ENCODE data around the gene TICAM1.
A peak's percentile ranks its signal among the peaks of the same experiment; 100 is the strongest.
"Not testable (repeated sequence)": the region's sequence is repeated elsewhere in the genome, so short reads cannot be mapped to it uniquely, and the experiment has no call there.

Gene TICAM1

DNA sequence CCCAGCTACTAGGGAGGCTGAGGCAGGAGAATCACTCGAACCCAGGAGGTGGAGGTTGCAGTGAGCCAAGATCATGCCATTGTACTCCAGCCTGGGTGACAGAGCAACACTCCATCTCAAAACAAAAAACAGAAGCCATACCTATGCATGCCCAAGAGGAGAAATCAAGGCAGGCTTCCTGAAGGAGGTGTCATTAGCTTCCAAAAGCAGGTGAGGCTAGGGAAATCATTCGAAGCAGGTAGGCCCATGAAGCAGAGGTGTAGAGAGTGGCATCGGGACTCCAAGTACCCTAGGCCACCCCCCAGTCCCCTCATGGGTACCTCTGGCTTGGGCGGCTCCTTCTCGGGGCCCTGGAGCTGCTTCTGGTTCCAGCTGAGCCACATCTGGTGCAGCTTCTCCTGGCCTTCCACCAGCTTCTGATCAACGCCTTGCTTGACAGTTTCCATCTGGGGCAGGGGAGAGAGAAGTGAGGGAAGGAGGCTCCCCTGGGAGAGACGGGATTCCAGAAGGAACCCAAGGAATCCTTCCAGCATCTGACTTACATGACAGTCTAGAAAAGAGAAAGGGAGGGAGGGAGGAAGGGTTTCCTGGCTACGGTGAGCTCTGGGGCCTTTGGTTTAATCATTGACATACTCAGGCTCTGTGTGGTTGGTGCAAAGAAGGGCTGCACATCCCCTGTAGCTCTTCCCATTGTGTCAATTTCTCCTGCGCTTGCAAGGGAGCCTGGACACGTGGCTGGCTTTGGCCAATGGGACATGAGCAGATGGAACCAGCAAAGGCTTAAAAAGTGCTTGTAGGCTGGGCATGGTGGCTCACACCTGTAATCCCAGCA, 13.1 kb upstream of the TICAM1 start:
- no peak for DNase-seq (ENCODE audit: low read depth)

DNA sequence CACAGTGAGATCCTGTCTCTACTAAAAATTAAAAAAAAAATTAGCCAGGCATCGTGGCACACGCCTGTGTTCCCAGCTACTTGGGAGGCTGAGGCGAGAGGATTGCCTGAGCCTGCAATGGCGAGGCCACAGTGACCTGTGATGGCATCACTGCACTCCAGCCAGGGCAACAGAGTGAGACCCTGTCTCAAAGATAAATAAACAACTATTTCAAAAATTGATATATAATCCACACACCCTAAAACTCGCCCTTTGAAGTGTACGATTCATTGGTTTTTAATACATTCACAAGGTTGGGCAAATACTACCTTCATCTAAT, 12.1 kb upstream of the TICAM1 start:
- DNase-seq (ENCODE audit: low read depth): no peak

DNA sequence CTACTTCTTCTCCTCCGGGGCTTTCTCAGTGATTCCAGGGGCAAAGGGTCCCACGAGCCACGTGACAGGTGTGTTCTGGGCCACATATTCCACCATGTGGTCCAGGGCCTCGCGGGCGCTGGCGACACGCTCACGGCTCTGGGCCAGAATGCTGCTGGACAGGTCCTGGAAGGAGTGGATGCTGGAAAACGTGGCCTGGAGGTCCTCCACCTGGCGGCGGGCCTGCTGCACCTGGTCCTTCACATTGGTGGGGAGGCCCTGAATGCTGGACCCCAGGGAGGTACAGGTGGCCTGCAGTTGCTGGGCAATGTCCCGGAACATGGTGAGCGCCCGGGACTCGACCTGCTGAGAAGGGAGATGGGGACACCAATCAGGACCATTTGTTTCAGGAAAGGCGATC, 7.7 kb upstream of the TICAM1 start:
- no peak for DNase-seq (ENCODE audit: low read depth)

GRCh38 chr19:4832776-4833175, 1.3 kb upstream of the TICAM1 start:
- no peak for DNase-seq (ENCODE audit: low read depth)

- DNase-seq (ENCODE audit: low read depth): not testable (repeated sequence)
Observed at GRCh38 chr19:4831979-4832340, 448 bp upstream of the TICAM1 start.

DNA sequence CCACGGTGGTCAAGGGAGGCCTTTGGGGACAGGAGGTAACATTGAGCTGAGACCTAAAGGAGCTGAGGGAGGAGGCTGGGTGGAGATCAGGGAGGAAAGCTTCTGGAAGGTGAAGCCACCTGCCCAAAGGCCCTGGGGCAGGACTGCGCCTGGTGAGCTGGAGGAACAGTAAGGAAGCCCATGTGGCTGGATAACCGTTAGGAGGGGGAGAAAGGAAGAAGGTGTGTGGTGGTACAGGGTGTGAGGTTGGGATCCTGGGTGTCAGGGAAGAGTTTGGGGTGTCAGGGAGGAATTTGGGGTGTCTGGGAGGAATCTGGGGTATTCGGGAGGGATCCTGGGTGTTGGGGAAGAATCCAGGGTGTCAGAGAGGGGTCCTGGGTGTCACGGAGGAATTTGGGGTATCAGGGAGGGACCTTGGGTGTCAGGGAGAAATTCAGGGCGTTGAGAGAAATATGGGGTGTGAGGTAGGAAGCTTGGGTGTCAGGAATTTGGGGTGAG, 695 bp downstream of the TICAM1 start:
- no peak for DNase-seq (ENCODE audit: low read depth)

DNA sequence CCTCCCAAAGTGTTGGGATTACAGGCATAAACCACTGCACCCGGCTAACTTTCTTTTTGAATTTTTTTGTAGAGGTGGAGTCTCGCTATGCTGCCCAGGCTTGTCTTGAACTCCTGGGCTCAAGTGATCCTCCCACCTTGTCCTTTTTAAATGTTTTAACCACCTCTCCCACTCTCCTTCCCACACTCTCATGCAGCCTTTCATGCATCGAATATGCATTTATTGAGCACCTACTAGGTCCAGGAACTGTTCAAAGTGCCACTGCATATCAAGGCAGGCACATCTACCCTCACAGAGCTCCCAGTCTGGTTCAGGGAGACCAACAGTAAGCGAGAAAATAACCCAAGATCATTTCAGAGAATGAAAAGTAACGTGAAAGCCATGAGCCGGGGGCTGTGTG, 1.2 kb downstream of the TICAM1 start:
- no peak for DNase-seq (ENCODE audit: low read depth)

- DNase-seq (ENCODE audit: low read depth): no peak
Observed at GRCh38 chr19:4829001-4829712, 2.4 kb downstream of the TICAM1 start.

GRCh38 chr19:4823577-4823976, 7.9 kb downstream of the TICAM1 start:
- DNase-seq (ENCODE audit: low read depth): no peak

DNA sequence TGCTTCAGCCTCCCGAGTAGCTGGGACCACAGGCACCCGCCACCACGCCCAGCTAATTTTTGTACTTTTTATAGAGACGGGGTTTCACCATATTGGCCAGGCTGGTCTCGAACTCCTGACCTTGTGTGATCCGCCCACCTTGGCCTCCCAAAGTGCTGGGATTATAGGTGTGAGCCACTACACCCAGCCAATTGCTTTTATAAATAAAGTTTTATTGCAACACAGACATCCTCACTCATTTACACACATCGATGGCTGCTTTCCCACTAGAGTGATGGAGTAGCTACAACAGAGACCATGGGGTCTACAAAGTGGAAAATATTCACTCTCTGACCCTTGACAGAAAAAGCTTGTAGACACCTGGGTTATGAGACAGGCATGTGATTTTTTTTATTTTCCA, 9.2 kb downstream of the TICAM1 start:
- not testable (repeated sequence) for DNase-seq (ENCODE audit: low read depth)

GRCh38 chr19:4821265-4821664, 10.2 kb downstream of the TICAM1 start:
- no peak for DNase-seq (ENCODE audit: low read depth)

- DNase-seq (ENCODE audit: low read depth): no peak
Observed at GRCh38 chr19:4817467-4818277, 13.8 kb downstream of the TICAM1 start.

- DNase-seq (ENCODE audit: low read depth): no peak
Observed at GRCh38 chr19:4816950-4817278, 14.6 kb downstream of the TICAM1 start.

- no peak for DNase-seq (ENCODE audit: low read depth)
Observed at GRCh38 chr19:4816202-4816949, 15.1 kb downstream of the TICAM1 start.

DNA sequence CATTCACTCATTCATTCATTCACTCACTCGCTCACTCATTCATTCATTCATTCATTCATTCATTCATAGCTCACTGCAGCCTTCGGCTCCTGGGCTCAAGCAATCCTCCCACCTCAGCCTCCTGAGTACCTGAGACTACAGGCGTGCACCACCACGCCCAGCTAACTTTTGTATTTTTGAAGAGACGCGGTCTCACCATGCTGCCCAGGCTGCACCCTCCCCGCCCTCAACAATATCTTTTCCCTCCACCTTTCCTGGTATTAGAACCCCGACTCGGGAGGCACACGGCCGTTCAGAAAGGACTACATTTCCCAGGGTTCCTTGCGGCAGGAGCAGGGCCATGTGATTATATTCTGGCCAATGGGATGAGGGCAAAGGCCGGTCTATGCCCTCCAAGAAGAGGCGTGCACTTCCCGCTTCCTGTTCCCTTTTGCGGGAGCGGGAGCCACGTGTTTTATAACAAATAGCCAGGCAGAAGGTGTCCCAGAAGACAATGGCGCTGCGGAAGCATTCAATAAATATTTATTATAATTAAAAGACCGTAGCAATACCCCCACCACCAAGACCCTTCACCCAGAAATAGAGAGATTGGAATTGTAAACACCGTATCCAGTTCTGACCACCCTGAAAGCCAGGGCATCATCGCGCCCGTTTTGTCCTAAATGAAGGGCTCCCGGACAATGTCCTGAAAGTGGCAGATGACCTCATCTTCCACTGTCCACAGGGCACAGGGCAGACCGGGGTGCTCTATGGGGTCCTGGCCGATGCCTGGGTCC, 15.9 kb downstream of the TICAM1 start:
- DNase-seq (ENCODE audit: low read depth): peak; percentile 55

DNA sequence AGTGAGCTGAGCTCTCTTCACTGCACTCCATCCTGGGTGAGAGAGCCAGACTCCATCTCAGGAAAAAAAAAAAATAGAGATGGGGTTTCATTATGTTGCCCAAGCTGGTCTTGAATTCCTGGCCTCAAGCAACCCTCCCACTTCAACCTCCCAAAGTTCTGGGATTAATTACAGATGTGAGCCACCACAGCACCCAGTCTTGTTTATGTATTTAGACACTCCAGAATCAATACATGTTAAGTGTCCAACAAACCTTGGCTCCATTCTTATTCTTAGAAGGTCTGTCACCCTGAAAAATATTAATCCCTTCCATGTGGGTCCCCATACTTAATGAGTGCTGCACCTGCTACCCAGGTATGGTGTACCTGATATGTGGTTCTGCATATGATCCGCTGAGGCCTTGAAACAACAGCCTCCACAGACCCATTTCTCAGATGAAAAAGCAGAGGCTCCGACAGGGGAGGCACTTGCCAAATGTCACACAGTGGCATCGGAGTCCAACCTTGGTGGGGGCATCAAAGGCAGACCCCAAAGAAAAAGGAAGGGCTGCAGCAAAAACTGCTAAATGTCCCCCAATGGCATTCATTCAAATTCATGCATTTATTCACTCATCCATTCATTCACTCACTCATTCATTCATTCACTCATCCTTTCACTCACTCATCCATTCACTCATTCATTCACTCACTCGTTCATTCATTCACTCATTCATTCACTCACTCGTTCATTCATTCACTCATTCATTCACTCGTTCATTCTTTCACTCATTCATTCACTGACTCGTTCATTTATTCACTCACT, 16.7 kb downstream of the TICAM1 start:
- DNase-seq (ENCODE audit: low read depth): no peak

GRCh38 chr19:4811328-4812131, 20.0 kb downstream of the TICAM1 start:
- DNase-seq (ENCODE audit: low read depth): peak; percentile 85

DNA sequence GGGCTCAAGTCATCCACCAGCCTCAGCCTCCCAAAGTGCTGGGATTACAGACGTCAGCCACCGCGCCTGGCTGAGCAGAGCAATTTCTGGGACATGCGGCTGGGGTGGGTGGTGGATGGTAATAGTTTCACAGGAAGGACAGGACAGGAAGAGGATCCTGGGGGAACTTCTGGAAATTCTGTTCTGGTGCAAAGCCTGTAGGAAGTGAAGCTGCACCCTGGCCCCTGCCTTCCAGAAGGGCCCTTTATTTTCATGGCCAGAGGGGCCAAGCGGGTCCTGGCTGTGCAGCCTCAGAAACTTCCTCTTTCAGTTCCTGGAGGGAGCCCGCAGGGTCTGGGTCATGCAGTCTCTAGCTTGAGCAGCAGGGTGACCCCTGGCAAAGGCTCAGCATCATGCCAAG, 24.3 kb downstream of the TICAM1 start:
- DNase-seq (ENCODE audit: low read depth): no peak

DNA sequence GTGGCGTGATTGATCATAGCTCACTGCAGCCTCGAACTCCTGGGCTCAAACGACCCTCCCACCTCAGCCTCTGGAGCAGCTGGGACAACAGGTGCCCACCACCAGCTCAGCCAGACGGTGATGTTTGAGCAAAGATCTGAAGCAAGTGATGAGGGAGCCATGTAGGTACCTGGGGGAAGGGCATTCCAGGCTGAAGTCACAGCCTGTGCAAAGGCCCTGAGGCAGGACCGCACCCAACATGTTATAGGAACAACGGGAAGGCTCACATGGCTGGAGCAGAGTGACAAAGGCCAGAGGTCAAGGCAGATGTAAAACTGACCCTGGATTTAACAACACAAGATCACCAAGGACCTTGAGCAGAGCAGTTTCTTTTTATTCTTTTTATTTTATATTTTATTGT, 25.1 kb downstream of the TICAM1 start:
- no peak for DNase-seq (ENCODE audit: low read depth)

DNA sequence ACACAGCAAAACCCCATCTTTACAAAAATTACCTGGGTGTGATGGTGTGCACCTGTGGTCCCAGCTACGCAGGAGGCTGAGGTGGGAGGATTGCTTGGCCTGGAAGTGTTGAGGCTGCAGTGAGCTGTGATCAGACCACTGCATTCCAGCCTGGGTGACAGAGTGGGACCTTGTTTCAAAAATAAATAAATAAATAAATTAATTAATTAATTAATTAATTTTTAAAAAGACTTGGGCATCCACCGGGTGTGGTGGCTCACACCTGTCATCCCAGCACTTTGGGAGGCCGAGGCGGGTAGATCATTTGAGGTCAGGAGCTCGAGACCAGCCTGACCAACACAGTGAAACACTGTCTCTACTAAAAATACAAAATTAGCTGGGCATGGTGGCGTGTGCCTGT, 26.4 kb downstream of the TICAM1 start:
- DNase-seq (ENCODE audit: low read depth): not testable (repeated sequence)

Data from stimulated activated CD8-positive, alpha-beta memory T cell treated with anti-CD3 and anti-CD28 coated beads, Interleukin-12 subunit alpha, Interleukin-12 subunit beta, amount 100 ng/mL, for 1 hour (primary cell).